MM.1S (cell line): ENCODE results near the gene MIEF1.

Experiments
- DNase-seq: peaks from one replicate; pipeline ENCODE4 v3.0.0-alpha.2; 2015
- H2AFZ ChIP-seq: fragments of 300-600 bp; sonication (generic); 2 replicates; pipeline ENCODE4 v1.6.0; 2016; ENCODE audit warnings: antibody characterized with exemption, low read length
- H3F3A ChIP-seq: fragments of 300-600 bp; sonication (generic); 2 replicates; pipeline ENCODE4 v1.6.1; 2016; ENCODE audit warnings: mild to moderate bottlenecking, antibody characterized with exemption, low read length, moderate library complexity, mixed read lengths; ENCODE audit not compliant: insufficient read depth
- H3K27ac ChIP-seq: fragments of 300-600 bp; sonication (generic); 2 replicates; pipeline ENCODE4 v1.5.1; 2016; ENCODE audit warnings: mild to moderate bottlenecking, low read length
- H3K27me3 ChIP-seq: fragments of 300-600 bp; sonication (generic); replicated peaks from 2 replicates; pipeline ENCODE4 v1.6.0; 2016; ENCODE audit warnings: low read length; ENCODE audit not compliant: insufficient read depth
- H3K36me3 ChIP-seq: fragments of 300-600 bp; sonication (generic); replicated peaks from 2 replicates; pipeline ENCODE4 v1.6.1; 2016; ENCODE audit warnings: mild to moderate bottlenecking, low read length, mixed read lengths; ENCODE audit not compliant: insufficient read depth
- H3K4me1 ChIP-seq: fragments of 300-600 bp; sonication (generic); 2 replicates; pipeline ENCODE4 v1.6.1; 2016; ENCODE audit warnings: low read length, mixed read lengths
- H3K4me2 ChIP-seq: fragments of 300-600 bp; sonication (generic); 2 replicates; pipeline ENCODE4 v1.6.0; 2016; ENCODE audit warnings: low read depth, low read length
- H3K4me3 ChIP-seq: fragments of 300-600 bp; sonication (generic); 2 replicates; pipeline ENCODE4 v1.5.1; 2016; ENCODE audit warnings: low read length, mixed read lengths
- H3K79me2 ChIP-seq: fragments of 300-600 bp; sonication (generic); 2 replicates; pipeline ENCODE4 v1.6.1; 2016; ENCODE audit warnings: mixed run types, low read length, mixed read lengths
- H3K9ac ChIP-seq: fragments of 300-600 bp; sonication (generic); 2 replicates; pipeline ENCODE4 v1.6.1; 2016; ENCODE audit warnings: low read length, mixed read lengths
- H3K9me2 ChIP-seq: fragments of 300-600 bp; sonication (generic); replicated peaks from 2 replicates; pipeline ENCODE4 v1.6.1; 2016; ENCODE audit warnings: mild to moderate bottlenecking, low read length, mixed read lengths; ENCODE audit not compliant: insufficient read depth
- H3K9me3 ChIP-seq: fragments of 300-600 bp; sonication (generic); replicated peaks from 2 replicates; pipeline ENCODE4 v1.6.1; 2016; ENCODE audit warnings: mild to moderate bottlenecking, low read length, mixed read lengths; ENCODE audit not compliant: insufficient read depth
- H4K20me1 ChIP-seq: fragments of 300-600 bp; sonication (generic); 2 replicates; pipeline ENCODE4 v1.6.1; 2016; ENCODE audit warnings: mild to moderate bottlenecking, low read length, moderate library complexity, mixed read lengths; ENCODE audit not compliant: insufficient read depth
- CTCF ChIP-seq: fragments of 300-600 bp; sonication (generic); IDR thresholded peaks from 2 replicates; pipeline ENCODE4 v1.5.1; 2016; ENCODE audit warnings: antibody characterized with exemption, low read length, mixed read lengths
- EZH2 ChIP-seq: fragments of 300-600 bp; sonication (generic); optimal IDR thresholded peaks from 2 replicates; pipeline ENCODE3; 2017; ENCODE audit warnings: low read depth, mild to moderate bottlenecking, antibody characterized with exemption, low read length, mixed read lengths
- EZH2phosphoT487 ChIP-seq: fragments of 300-600 bp; sonication (generic); IDR thresholded peaks from 2 replicates; pipeline ENCODE4 v1.6.1; 2018; ENCODE audit warnings: antibody characterized with exemption, low read length

MIEF1 gene

DNA sequence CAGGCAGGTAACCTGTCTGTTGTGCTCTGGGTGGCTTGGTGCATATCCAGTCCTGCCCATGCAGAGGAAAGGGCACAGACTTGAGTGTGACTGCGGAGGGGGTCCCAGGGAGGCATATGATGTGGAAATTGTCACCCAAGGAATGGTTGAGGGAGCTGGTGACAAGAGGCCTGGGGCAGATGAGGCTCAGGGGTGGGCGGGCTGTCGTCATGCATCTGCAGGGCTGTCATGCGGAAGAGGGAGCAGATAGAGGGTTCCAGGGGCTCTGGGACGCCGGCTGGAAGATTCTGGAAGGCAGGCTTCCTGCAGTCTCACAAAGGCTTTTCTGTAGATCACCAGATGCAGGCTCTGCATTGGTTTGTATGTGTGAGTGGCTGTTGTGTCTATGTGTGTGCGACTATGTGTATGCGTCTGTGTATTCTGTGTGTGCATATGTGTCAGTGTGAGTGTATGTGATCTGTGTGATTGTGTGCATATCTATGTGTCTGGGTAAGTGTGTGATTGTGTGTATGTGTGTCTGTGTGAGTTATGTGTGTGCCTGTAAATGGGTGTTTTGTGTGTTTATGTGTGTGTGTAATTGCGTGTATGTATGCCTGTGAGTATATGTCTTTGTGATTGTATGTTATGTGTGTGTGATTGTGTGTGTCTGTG lies 60.9 kb downstream of the MIEF1 start:
- Histone ChIP-seq H3K27ac (no peak overlapping the region), H3K4me1 (peaks cover 11% of the 10 kb centered on the region), H3K27me3 (peaks cover 39% of the 10 kb centered on the region), H3K9me2 (no peaks in the 10 kb centered on the region), H3K4me3 (no peak overlapping the region), H3K36me3 (no peaks in the 10 kb centered on the region), H3K79me2 (no peaks in the 10 kb centered on the region), H3K4me2 (no peak overlapping the region), H3F3A (no peaks in the 10 kb centered on the region), H3K9me3 (no peaks in the 10 kb centered on the region), H4K20me1 (no peaks in the 10 kb centered on the region), H2AFZ (no peak overlapping the region), H3K9ac (no peak overlapping the region)
- DNase-seq: no peak
- TF ChIP-seq EZH2 (no peak), CTCF (no peak), EZH2phosphoT487 (no peak)

DNA sequence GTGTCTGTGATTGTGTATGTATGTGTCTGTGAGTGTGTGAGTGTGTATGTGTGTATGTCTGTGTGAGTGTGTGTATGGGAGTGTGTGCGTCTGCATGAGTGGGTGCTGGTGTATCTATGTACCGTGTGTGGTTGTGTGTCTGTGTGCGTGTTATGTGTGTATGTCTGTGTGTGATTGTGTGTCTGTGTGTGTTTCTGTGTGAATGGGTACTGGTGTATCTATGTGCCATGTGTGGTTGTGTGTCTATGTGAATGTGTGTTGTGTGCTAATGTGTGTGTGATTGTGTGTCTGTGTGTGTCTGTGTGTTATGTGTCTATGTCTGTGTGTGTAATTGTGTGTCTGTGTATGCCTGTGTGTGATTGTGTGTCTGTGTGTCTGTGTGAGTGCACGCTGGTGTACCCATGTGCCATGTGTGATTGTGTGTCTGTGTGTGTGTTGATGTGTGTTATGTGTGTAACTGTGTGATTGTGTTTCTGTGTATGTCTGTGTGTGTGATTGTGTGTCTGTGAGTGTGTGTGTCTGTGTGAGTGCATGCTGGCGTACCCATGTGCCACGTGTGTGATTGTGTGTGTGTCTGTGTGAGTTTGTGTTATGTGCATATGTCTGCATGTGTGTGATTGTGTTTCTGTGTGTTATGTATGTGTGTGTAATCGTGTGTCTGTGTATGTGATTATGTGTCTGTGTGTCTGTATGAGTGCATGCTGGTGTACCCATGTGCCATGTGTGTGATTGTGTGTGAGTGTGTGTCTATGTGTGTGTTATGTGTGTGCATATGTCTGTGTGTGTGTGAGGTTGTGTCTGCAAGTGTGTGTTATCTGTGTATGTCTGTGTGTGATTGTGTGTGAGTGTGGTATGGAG lies 61.7 kb downstream of the MIEF1 start:
- no peaks in the 10 kb centered on the region for H3K9me2 ChIP-seq
- no peaks in the 10 kb centered on the region for H3F3A ChIP-seq
- no peak overlapping the region for H3K9ac ChIP-seq
- H3K36me3 ChIP-seq: no peaks in the 10 kb centered on the region
- H3K27me3 ChIP-seq: peaks cover 30% of the 10 kb centered on the region
- no peak for DNase-seq
- no peak overlapping the region for H3K27ac ChIP-seq
- no peaks in the 10 kb centered on the region for H4K20me1 ChIP-seq
- no peak overlapping the region for H3K4me3 ChIP-seq
- no peak for TF ChIP-seq EZH2phosphoT487
- no peak for TF ChIP-seq CTCF
- TF ChIP-seq EZH2: no peak
- no peaks in the 10 kb centered on the region for H3K9me3 ChIP-seq
- no peaks in the 10 kb centered on the region for H3K79me2 ChIP-seq
- H3K4me1 ChIP-seq: peaks cover 13% of the 10 kb centered on the region
- H3K4me2 ChIP-seq: no peak overlapping the region
- no peak overlapping the region for H2AFZ ChIP-seq

DNA sequence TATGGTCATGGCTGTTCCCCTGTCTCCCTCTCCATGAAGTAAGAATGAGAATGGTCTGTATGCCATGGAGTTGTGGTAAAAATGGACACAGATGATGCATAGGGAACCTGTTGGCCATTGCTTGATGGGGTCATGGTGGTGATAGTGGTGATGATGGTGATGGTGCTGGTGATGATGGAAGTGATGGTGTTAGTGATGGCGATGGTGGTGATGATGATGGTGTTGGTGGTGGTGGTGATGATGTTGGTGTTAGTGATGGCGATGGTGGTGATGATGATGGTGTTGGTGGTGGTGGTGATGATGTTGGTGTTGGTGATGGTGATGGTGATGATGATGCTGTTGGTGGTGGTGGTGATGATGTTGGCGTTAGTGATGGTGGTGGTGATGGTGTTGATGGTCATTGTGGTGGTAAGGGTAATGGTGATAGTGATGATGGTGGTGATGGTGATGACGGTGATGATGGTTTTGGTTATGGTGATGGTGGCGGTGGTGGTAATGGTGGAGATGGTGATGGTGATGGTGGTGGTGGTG lies 63.4 kb downstream of the MIEF1 start:
- Histone ChIP-seq H3K4me2 (no peak overlapping the region), H2AFZ (no peak overlapping the region), H3K27ac (no peak overlapping the region), H3K36me3 (no peaks in the 10 kb centered on the region), H3F3A (no peaks in the 10 kb centered on the region), H3K4me1 (peaks cover 13% of the 10 kb centered on the region), H4K20me1 (no peaks in the 10 kb centered on the region), H3K4me3 (no peak overlapping the region), H3K9ac (no peak overlapping the region), H3K9me2 (no peaks in the 10 kb centered on the region), H3K27me3 (peaks cover 19% of the 10 kb centered on the region; the same call in 1 of the 2 replicates), H3K9me3 (no peaks in the 10 kb centered on the region), H3K79me2 (no peaks in the 10 kb centered on the region)
- no peak for TF ChIP-seq CTCF
- no peak for TF ChIP-seq EZH2phosphoT487
- TF ChIP-seq EZH2: no peak
- no peak for DNase-seq
